ENCODE measurements around the gene ANKFN1.

DNA sequence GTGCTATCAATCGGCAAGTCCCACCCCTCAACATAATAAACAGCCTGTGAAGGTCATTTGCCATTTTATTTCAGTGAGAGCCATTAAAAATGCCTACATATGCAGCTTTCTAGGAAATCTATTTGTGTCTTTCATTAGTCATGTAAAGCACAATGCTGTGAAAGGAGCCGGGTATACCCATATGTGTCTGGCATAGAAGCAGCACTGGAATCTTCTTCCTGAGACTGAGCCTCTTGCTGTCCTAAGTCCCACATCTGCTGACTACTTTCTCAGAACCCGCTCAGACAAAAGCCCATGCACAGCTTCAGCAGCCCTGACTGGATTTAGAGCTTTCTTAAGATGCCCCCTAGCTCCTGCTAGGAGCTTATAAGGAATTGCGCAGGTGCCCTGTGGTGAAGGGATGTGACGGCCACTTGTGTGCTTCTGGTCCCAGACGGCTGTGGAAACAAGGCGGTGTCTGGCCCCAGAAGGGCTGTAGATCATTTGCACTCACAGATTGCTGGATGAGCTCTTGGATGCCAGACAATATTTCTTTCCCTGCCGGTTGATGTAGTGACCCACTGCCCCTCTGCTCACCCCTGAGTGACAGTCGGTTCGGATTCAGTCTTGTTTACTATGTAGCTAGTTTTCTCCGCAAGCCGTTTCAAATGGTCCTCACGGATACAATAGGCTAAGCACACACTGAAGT is 172.2 kb downstream of the ANKFN1 start:
- TF ChIP-seq, protein P1, sequence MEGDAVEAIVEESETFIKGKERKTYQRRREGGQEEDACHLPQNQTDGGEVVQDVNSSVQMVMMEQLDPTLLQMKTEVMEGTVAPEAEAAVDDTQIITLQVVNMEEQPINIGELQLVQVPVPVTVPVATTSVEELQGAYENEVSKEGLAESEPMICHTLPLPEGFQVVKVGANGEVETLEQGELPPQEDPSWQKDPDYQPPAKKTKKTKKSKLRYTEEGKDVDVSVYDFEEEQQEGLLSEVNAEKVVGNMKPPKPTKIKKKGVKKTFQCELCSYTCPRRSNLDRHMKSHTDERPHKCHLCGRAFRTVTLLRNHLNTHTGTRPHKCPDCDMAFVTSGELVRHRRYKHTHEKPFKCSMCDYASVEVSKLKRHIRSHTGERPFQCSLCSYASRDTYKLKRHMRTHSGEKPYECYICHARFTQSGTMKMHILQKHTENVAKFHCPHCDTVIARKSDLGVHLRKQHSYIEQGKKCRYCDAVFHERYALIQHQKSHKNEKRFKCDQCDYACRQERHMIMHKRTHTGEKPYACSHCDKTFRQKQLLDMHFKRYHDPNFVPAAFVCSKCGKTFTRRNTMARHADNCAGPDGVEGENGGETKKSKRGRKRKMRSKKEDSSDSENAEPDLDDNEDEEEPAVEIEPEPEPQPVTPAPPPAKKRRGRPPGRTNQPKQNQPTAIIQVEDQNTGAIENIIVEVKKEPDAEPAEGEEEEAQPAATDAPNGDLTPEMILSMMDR (IDR thresholded peaks at IDR 0.05; ENCODE audit: low read length): no peak
- TF ChIP-seq EZH2 (optimal IDR thresholded peaks at IDR 0.05; ENCODE audit: low read depth, low read length): no peak

Measured in MM.1S (cell line).